HG03108 (cell line): ENCODE measurements around the gene NPC2.
A peak's percentile ranks its signal among the peaks of the same experiment; 100 is the strongest.

Experiments
- ATAC-seq: cut with Tn5 transposase; IDR thresholded peaks from one replicate; pipeline ENCODE4 v1.9.1; 2021; ENCODE audit warnings: moderate library complexity; ENCODE audit not compliant: unreplicated experiment

Gene NPC2

GRCh38 chr14:74503291-74503937 is 10.3 kb upstream of the NPC2 start:
- ATAC-seq, result no peak

- ATAC-seq, result no peak
These were observed 9.3 kb upstream of the NPC2 start for GRCh38 chr14:74502236-74503019.

- no peak for ATAC-seq
These were observed 8.6 kb upstream of the NPC2 start for GRCh38 chr14:74501691-74502090.

- no peak for ATAC-seq
These were observed 8.1 kb upstream of the NPC2 start for GRCh38 chr14:74501135-74501614.

GRCh38 chr14:74500417-74501134 is 7.5 kb upstream of the NPC2 start:
- no peak for ATAC-seq

GRCh38 chr14:74495356-74495755 is 2.3 kb upstream of the NPC2 start:
- ATAC-seq, result no peak

GRCh38 chr14:74493343-74494261 is 497 bp upstream of the NPC2 start, which contains the start of gene ISCA2:
ISCA2 (plus strand) TSS chr14:74493765; CDS start chr14:74493775, 10 bp downstream.
- peak; percentile 85 for ATAC-seq

GRCh38 chr14:74491956-74492775 is 939 bp downstream of the NPC2 start:
- no peak for ATAC-seq

GRCh38 chr14:74490486-74490885 is 2.6 kb downstream of the NPC2 start:
- ATAC-seq, result no peak

GRCh38 chr14:74488786-74489397 is 4.2 kb downstream of the NPC2 start:
- no peak for ATAC-seq

GRCh38 chr14:74486164-74486563 is 6.9 kb downstream of the NPC2 start:
- no peak for ATAC-seq

GRCh38 chr14:74483321-74483720 is 9.8 kb downstream of the NPC2 start:
- no peak for ATAC-seq

- no peak for ATAC-seq
These were observed 10.5 kb downstream of the NPC2 start for GRCh38 chr14:74482571-74482970.

GRCh38 chr14:74480046-74480445 is 13.1 kb downstream of the NPC2 start:
- no peak for ATAC-seq

- ATAC-seq, result no peak
These were observed 14.0 kb downstream of the NPC2 start for GRCh38 chr14:74478996-74479635.

- no peak for ATAC-seq
These were observed 16.5 kb downstream of the NPC2 start for GRCh38 chr14:74476607-74477006.

GRCh38 chr14:74476107-74476506 is 17.0 kb downstream of the NPC2 start:
- no peak for ATAC-seq

- no peak for ATAC-seq
These were observed 17.4 kb downstream of the NPC2 start for GRCh38 chr14:74475678-74476077.

- ATAC-seq, result no peak
These were observed 18.7 kb downstream of the NPC2 start for GRCh38 chr14:74474376-74474775.
